Skin epidermis (tissue), 12 donors: ENCODE measurements around the gene TMEM161A.
"Not testable (repeated sequence)": the region's sequence is repeated elsewhere in the genome, so short reads cannot be mapped to it uniquely, and the experiment has no call there.

Source experiments
- H3K27ac ChIP-seq, 21 experiments: fragments of 200-600 bp; sonication (generic) in 11 of 21; one replicate each; pipeline ENCODE4 v1.5.0; 2020; ENCODE audit warnings: mild to moderate bottlenecking in 3 of 21, inconsistent platforms in 2 of 21, moderate library complexity in 2 of 21
- H3K4me3 ChIP-seq, 7 experiments: fragments of 200-600 bp; sonication (generic) in 2 of 7; one replicate each; pipeline ENCODE4 v1.5.0; 2020; ENCODE audit warnings: inconsistent platforms in 2 of 7, mild to moderate bottlenecking in 2 of 7, moderate library complexity in 1 of 7

The TMEM161A gene

GRCh38 chr19:19157808-19158207 is 19.5 kb upstream of the TMEM161A start:
- H3K27ac ChIP-seq = no peak overlapping the region
- no peak overlapping the region for H3K4me3 ChIP-seq

- no peak overlapping the region for H3K4me3 ChIP-seq
- no peak overlapping the region for H3K27ac ChIP-seq
These were observed 17.4 kb upstream of the TMEM161A start for GRCh38 chr19:19155495-19156219.

GRCh38 chr19:19154768-19155494 is 16.7 kb upstream of the TMEM161A start:
- Histone ChIP-seq H3K27ac (no peak overlapping the region), H3K4me3 (no peak overlapping the region)

GRCh38 chr19:19152668-19153384 is 14.5 kb upstream of the TMEM161A start:
- no peak overlapping the region for H3K27ac ChIP-seq
- H3K4me3 ChIP-seq = no peak overlapping the region

- Histone ChIP-seq H3K4me3 (no peak overlapping the region), H3K27ac (no peak overlapping the region)
These were observed 13.1 kb upstream of the TMEM161A start for GRCh38 chr19:19151418-19151817.

GRCh38 chr19:19149435-19149834 is 11.2 kb upstream of the TMEM161A start:
- no peak overlapping the region for H3K27ac ChIP-seq
- no peak overlapping the region for H3K4me3 ChIP-seq

GRCh38 chr19:19148504-19148903 is 10.2 kb upstream of the TMEM161A start:
- H3K4me3 ChIP-seq, H3K27ac ChIP-seq: not testable (repeated sequence)

GRCh38 chr19:19147344-19147743 is 9.1 kb upstream of the TMEM161A start:
- Histone ChIP-seq H3K4me3 (no peak overlapping the region), H3K27ac (no peak overlapping the region)

GRCh38 chr19:19146865-19147264 is 8.6 kb upstream of the TMEM161A start:
- no peak overlapping the region for H3K27ac ChIP-seq
- no peak overlapping the region for H3K4me3 ChIP-seq

GRCh38 chr19:19145684-19146608 is 7.7 kb upstream of the TMEM161A start:
- H3K4me3 ChIP-seq = no peak overlapping the region

GRCh38 chr19:19145281-19145680 is 7.0 kb upstream of the TMEM161A start:
- H3K4me3 ChIP-seq = no peak overlapping the region
- peak overlapping the region in 3 of 21 experiments; percentile 19 to 39 (median 30) for H3K27ac ChIP-seq

More at GRCh38 chr19:19145684-19146608, 7.7 kb upstream of the TMEM161A start:
- peak overlapping the region in 5 of 21 experiments; percentile 19 to 39 (median 29) for H3K27ac ChIP-seq

GRCh38 chr19:19142347-19142746 is 4.1 kb upstream of the TMEM161A start:
- Histone ChIP-seq H3K27ac (no peak overlapping the region), H3K4me3 (no peak overlapping the region)

- H3K4me3 ChIP-seq = no peak overlapping the region
- no peak overlapping the region for H3K27ac ChIP-seq
These were observed 2.2 kb upstream of the TMEM161A start for GRCh38 chr19:19140476-19140875.

GRCh38 chr19:19139876-19140229 is 1.6 kb upstream of the TMEM161A start:
- no peak overlapping the region for H3K4me3 ChIP-seq
- no peak overlapping the region for H3K27ac ChIP-seq

- Histone ChIP-seq H3K4me3 (peak overlapping the region; percentile 62 to 83 (median 63)), H3K27ac (peak overlapping the region; percentile 45 to 94 (median 79))
These were observed 646 bp downstream of the TMEM161A start for GRCh38 chr19:19137556-19138108.

GRCh38 chr19:19135713-19136112 is 2.6 kb downstream of the TMEM161A start:
- not testable (repeated sequence) for H3K27ac ChIP-seq, H3K4me3 ChIP-seq

- Histone ChIP-seq H3K4me3 (no peak overlapping the region), H3K27ac (no peak overlapping the region)
These were observed 3.6 kb downstream of the TMEM161A start for GRCh38 chr19:19134687-19135158.

- no peak overlapping the region for H3K4me3 ChIP-seq
- no peak overlapping the region for H3K27ac ChIP-seq
These were observed 4.3 kb downstream of the TMEM161A start for GRCh38 chr19:19133985-19134384.

GRCh38 chr19:19132912-19133311 is 5.4 kb downstream of the TMEM161A start:
- no peak overlapping the region for H3K4me3 ChIP-seq
- no peak overlapping the region for H3K27ac ChIP-seq
